ENCODE results near the gene OR6J1. TPM values are rescaled to one million over a fixed set of nuclear protein-coding genes. Genes with fewer than 3 reads are reported as not detected.

The OR6J1 gene
- total and polyA plus RNA-seq, 2 of the 13 experiments (the other 11 are each of a cell fraction or from before 2014, with no cell fraction given), result not detected

DNA sequence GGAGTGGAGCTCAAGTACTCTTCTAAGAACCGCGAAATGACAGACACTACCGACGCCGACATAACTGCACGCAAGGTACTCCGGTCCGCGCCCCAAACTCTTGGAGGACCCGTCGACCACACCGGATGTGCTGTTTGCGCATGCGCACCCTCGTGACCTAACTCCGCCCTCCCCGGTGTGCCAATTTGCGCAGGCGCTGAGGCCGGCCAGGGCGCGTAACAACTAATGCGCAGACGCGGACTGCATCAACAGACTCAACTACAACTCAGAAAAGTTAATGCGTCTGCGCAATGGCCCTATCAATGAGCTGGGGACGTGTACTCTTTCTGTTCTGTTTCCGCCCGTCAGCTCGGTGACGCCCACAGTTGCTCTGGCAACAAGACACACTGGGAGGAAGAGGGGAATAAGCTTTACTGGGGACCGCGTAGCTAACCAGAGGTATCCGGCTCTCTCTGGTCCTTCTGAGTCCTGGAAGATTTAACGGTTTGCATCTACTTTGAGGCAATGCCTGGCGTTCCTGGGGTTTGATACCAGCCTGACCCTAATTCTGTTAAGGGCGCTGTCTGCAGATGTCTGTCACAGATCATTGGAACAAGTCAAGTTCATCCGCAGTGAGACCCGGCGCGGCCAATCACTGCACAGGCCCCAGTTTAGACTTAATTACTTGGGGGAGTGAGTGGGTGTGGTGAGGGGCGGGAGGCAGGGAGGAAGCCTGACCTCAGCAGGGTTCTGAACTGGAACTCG is 54.9 kb downstream of the OR6J1 start, which contains the start of gene DAD1 (continued):
- no peak for TF ChIP-seq NFIB (CRISPR knock-in tag; IDR thresholded peaks at IDR 0.05; ENCODE audit: borderline replicate concordance)
- TF ChIP-seq ZNF570 (CRISPR knock-in tag; IDR thresholded peaks at IDR 0.05; ENCODE audit: borderline replicate concordance), result 0 out of 2 replicates have a peak, but pooled peaks have one; percentile 20
- 0 out of 2 replicates have a peak, but pooled peaks have one; percentile 82 for TF ChIP-seq ZNF383 (CRISPR knock-in tag; IDR thresholded peaks at IDR 0.05; ENCODE audit: borderline replicate concordance)
- TF ChIP-seq MYNN (CRISPR knock-in tag; IDR thresholded peaks at IDR 0.05; ENCODE audit: low read depth), result no peak; the same call in 1 of the 2 replicates
- TF ChIP-seq, protein P1, sequence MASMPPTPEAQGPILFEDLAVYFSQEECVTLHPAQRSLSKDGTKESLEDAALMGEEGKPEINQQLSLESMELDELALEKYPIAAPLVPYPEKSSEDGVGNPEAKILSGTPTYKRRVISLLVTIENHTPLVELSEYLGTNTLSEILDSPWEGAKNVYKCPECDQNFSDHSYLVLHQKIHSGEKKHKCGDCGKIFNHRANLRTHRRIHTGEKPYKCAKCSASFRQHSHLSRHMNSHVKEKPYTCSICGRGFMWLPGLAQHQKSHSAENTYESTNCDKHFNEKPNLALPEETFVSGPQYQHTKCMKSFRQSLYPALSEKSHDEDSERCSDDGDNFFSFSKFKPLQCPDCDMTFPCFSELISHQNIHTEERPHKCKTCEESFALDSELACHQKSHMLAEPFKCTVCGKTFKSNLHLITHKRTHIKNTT (CRISPR knock-in tag; IDR thresholded peaks at IDR 0.05), result no peak
- TF ChIP-seq ZEB1 (IDR thresholded peaks at IDR 0.05; ENCODE audit: insufficient replicate concordance, low read depth), result no peak
- no peak; the same call in 1 of the 2 replicates for TF ChIP-seq ZNF180 (CRISPR knock-in tag; IDR thresholded peaks at IDR 0.05; ENCODE audit: borderline replicate concordance, low read depth)
- 0 out of 2 replicates have a peak, but pooled peaks have one; percentile 34 for TF ChIP-seq ZNF567 (CRISPR knock-in tag; IDR thresholded peaks at IDR 0.05; ENCODE audit: borderline replicate concordance)
- 0 out of 2 replicates have a peak, but pooled peaks have one; percentile 34 for TF ChIP-seq FOSL2 (CRISPR knock-in tag; IDR thresholded peaks at IDR 0.05)
- TF ChIP-seq GABPA (IDR thresholded peaks at IDR 0.05; ENCODE audit: low read depth, low read length), result no peak
- no peak for TF ChIP-seq GABPA (CRISPR knock-in tag; IDR thresholded peaks at IDR 0.05; ENCODE audit: low read depth)
- peak; percentile 72 for TF ChIP-seq TGIF2 (CRISPR knock-in tag; IDR thresholded peaks at IDR 0.05)
- TF ChIP-seq, protein P2, sequence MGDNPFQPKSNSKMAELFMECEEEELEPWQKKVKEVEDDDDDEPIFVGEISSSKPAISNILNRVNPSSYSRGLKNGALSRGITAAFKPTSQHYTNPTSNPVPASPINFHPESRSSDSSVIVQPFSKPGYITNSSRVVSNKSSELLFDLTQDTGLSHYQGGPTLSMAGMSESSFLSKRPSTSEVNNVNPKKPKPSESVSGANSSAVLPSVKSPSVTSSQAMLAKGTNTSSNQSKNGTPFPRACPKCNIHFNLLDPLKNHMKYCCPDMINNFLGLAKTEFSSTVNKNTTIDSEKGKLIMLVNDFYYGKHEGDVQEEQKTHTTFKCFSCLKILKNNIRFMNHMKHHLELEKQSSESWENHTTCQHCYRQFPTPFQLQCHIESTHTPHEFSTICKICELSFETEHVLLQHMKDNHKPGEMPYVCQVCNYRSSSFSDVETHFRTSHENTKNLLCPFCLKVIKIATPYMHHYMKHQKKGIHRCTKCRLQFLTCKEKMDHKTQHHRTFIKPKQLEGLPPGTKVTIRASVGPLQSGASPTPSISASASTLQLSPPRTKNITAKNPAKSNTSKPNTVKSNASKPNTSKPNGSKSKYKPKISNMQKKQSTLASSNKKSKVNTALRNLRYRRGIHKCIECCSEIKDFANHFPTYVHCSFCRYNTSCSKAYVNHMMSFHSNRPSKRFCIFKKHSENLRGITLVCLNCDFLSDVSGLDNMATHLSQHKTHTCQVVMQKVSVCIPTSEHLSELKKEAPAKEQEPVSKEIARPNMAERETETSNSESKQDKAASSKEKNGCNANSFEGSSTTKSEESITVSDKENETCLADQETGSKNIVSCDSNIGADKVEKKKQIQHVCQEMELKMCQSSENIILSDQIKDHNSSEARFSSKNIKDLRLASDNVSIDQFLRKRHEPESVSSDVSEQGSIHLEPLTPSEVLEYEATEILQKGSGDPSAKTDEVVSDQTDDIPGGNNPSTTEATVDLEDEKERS (CRISPR knock-in tag; IDR thresholded peaks at IDR 0.05), result peak; percentile 93
- TF ChIP-seq ZNF737 (CRISPR knock-in tag; IDR thresholded peaks at IDR 0.05; ENCODE audit: borderline replicate concordance), result no peak
- no peak; the same call in 1 of the 2 replicates for TF ChIP-seq ZNF431 (CRISPR knock-in tag; IDR thresholded peaks at IDR 0.05; ENCODE audit: borderline replicate concordance, low read depth)
- TF ChIP-seq, protein P3, sequence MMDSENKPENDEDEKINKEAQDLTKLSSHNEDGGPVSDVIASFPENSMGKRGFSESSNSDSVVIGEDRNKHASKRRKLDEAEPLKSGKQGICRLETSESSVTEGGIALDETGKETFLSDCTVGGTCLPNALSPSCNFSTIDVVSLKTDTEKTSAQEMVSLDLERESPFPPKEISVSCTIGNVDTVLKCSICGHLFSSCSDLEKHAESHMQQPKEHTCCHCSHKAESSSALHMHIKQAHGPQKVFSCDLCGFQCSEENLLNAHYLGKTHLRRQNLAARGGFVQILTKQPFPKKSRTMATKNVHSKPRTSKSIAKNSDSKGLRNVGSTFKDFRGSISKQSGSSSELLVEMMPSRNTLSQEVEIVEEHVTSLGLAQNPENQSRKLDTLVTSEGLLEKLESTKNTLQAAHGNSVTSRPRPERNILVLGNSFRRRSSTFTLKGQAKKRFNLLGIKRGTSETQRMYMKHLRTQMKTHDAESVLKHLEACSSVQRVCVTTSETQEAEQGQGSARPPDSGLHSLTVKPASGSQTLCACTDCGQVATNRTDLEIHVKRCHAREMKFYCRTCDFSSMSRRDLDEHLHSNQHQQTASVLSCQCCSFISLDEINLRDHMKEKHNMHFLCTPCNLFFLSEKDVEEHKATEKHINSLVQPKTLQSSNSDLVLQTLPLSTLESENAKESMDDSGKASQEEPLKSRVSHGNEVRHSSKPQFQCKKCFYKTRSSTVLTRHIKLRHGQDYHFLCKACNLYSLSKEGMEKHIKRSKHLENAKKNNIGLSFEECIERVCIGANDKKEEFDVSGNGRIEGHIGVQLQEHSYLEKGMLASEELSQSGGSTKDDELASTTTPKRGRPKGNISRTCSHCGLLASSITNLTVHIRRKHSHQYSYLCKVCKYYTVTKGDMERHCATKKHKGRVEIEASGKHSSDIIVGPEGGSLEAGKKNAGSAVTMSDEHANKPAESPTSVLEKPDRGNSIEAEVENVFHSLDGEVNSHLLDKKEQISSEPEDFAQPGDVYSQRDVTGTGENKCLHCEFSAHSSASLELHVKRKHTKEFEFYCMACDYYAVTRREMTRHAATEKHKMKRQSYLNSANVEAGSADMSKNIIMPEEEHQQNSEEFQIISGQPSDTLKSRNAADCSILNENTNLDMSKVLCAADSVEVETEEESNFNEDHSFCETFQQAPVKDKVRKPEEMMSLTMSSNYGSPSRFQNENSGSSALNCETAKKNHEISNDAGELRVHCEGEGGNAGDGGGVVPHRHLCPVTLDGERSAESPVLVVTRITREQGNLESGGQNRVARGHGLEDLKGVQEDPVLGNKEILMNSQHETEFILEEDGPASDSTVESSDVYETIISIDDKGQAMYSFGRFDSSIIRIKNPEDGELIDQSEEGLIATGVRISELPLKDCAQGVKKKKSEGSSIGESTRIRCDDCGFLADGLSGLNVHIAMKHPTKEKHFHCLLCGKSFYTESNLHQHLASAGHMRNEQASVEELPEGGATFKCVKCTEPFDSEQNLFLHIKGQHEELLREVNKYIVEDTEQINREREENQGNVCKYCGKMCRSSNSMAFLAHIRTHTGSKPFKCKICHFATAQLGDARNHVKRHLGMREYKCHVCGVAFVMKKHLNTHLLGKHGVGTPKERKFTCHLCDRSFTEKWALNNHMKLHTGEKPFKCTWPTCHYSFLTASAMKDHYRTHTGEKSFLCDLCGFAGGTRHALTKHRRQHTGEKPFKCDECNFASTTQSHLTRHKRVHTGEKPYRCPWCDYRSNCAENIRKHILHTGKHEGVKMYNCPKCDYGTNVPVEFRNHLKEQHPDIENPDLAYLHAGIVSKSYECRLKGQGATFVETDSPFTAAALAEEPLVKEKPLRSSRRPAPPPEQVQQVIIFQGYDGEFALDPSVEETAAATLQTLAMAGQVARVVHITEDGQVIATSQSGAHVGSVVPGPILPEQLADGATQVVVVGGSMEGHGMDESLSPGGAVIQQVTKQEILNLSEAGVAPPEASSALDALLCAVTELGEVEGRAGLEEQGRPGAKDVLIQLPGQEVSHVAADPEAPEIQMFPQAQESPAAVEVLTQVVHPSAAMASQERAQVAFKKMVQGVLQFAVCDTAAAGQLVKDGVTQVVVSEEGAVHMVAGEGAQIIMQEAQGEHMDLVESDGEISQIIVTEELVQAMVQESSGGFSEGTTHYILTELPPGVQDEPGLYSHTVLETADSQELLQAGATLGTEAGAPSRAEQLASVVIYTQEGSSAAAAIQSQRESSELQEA (CRISPR knock-in tag; IDR thresholded peaks at IDR 0.05; ENCODE audit: not compliant biosample characterization), result peak; percentile 93
